ENCODE data around the gene THSD4.

THSD4 gene

GRCh38 chr15:71748293-71748718 lies 633.0 kb downstream of the THSD4 start:
- peak in 1 of 2 experiments; percentile 14 for DNase-seq

GRCh38 chr15:71749500-71749899 lies 634.2 kb downstream of the THSD4 start:
- no peak for DNase-seq

- DNase-seq = no peak
Observed at GRCh38 chr15:71752128-71752527, 636.9 kb downstream of the THSD4 start.

GRCh38 chr15:71752604-71753289 lies 637.5 kb downstream of the THSD4 start:
- DNase-seq = no peak

GRCh38 chr15:71753346-71753745 lies 638.1 kb downstream of the THSD4 start:
- no peak for DNase-seq

DNA sequence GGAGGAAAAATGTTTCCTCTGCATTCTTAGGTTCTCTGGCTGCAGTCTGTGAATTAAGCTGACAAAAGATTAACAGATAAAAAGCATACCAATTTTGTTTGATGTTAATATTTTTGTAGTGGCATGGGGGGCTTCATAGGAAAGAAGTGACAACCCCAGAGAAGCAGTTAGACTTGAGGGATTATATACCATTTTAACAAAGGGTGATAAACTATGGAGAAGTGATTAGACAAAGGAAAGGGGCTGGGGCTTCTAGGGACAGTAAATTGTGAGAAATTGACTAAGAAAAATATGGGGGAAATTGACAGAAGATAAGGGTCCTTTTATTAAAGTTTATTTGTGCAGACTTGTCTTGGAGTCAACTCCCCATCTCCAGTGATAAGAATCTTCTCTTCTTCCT lies 639.4 kb downstream of the THSD4 start:
- no peak for DNase-seq

DNA sequence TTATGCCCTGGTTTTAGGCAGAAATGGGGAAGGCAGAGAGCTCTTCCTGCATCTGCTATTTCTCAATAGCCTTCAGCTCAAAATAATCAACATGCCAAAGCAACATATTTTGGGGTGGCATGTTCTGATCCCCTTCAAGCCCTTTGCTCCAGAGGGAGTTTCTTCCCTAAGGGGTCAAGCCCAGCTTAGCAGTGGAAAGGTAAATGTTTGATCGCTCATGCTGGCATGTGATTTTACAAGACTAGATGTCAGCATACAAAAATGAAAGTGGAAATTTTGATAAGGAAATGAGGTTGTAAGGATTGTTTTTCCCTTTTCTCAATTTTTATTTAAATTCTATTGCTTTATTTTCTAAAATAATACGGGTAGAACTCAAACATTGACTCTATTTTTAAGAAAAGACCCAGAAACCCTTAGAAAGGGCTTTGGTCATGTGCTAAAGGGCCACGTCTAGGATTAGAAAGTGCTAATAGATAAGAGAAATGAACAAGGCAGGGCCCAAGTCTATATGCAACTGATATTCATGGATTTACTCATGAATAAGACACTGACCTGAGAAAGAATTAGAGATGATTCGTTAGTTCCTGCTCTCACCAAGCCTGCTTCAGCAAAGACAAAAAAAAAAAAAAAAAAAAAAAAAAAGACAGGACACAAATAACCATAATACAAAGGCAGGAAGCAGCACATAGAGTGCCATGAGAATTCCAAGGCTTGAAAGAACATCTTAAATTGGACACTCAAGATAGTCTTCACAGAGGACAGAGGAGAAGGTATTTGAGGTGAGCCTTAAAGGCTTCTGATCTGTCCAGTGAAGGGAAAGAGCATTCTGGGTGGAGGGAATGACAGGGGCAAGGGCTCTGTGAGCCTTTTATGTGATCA lies 640.1 kb downstream of the THSD4 start:
- no peak for DNase-seq

DNA sequence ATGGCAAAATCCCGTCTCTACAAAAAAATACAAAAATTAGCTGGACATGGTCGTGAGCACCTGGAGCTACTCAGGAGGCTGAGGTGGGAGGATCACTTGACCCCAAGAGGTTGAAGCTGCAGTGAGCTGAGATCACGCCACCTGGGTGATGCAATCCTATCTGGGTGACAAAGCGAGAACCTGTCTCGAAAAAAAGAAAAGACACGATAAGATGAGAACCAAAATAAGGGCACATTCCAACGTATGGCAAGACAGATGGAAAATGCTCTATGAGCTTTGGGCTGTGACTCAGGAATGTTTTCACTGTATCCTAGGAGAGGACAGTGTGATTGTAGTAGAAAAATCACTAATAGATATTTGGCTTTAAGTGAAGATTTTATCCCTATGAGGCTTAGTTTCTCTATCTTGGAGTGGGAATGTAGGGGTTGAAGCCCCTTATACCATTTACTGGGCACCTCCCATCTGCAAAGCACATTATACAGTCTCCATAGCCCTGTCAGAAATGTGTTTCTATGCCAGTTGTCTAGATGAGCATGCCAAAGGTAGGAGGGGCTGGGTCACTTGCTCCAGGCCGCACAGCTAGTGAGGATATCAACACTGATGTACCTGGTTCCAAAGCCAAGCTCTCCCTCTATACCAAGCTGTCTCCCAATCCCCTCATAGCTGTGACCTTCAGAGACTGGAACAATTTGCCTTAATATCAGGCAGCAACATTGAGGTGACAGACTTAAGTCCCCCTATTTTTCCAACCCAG lies 641.5 kb downstream of the THSD4 start:
- no peak for DNase-seq

- no peak for DNase-seq
Observed at GRCh38 chr15:71757741-71758530, 642.7 kb downstream of the THSD4 start.

DNA sequence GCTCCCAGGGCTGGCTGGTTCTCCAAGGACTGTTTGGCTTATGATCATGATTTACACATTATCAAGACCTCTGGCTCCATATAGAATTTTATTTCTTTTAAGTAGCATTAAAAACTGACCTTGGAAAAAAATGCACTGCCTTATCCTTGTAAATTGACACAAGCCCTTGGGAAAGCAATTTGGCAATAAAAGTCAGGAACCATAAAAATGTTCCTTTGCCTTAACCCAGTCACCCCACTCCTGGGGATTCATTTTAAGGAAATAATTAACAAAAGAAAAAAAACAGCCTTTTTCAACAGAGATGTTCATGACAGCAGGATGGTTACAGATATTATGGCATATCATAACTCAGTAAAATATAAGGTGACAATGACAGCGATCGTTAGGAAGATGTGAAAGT lies 643.4 kb downstream of the THSD4 start:
- DNase-seq = no peak

DNA sequence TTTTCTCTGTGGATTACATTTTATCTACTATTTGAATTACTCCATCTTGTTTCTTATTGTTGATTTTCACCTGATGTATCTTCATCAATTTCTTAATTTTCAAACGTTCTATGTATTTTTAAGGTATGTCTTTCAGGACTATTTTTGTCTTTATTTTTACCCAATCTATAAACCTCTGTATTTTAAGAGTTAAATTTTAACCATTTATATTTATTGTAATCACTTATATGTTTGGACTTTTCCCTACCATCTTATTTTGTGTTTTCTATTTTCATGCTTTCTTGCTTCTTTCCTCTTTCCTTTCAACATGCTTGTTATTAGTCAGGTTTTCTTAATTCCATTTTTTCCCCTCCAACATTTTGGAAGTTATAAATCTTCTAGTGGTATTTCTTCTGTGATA lies 645.6 kb downstream of the THSD4 start:
- no peak for DNase-seq

DNA sequence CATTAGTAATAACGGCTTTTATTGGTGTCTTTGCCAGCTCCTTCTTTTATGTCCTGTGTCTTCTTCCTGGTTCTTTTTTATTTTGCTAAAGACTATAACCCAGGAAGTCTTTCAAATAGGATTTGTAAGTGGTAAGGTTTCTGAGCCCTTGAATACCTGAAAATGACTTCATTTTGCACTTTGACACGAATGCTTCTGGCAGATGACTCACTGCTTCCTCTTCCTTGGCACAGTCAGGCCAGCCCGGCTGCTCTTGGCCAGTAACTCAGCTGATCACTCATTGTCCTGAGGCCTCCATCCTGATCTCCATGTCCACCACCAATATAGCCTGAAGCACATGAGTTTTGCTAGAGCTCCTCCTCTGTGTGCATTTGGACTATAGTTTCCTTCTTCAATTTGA lies 646.4 kb downstream of the THSD4 start:
- DNase-seq = no peak

DNA sequence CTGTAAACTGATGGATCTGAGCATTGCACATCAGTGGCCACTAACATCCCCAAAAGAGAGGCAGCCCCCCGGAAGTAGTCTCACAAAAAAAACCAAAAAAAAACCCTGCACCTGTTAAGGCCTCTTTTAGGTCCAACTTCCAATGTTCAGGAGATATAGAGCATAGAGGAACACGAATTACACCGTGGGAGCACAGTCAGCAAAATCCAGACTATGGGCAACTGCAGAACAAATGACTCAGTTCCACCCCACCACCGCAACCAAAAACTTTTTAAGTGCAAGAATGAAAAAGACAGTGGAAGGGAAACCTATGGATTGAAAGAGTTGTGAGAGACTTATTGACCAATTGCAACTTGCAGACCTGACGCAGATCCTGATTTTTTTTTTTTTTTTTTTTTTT lies 652.9 kb downstream of the THSD4 start:
- no peak for DNase-seq

DNA sequence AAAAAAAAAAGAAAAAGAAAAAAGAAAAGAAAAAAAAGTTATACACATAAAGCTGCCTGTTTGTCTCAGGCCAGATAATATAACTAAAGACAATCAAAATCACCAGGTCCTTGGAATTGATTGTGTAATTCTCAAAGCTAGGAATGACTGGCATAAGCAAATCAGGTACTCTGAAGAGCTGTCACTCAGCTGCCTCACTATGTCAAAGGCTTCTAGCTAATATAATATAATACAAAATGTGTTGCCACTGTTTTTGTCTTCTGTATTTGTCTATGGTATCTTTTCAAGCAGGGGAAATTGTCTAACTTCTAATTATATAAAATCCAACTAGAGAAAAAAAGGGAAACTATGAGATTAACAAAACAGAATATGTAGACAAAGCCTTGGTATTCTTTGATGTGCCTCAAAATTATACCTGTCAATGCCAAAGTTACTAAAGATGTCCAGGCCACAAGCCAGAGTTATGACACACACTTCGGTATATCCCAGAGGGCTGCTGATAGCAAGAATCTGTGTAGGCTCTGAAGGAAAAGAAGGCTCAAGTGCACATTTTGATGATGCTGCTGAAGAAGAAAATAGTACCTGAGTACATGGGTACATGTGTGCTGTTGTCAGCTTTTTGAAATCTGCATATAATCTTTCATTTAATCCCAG lies 658.1 kb downstream of the THSD4 start:
- no peak for DNase-seq

DNA sequence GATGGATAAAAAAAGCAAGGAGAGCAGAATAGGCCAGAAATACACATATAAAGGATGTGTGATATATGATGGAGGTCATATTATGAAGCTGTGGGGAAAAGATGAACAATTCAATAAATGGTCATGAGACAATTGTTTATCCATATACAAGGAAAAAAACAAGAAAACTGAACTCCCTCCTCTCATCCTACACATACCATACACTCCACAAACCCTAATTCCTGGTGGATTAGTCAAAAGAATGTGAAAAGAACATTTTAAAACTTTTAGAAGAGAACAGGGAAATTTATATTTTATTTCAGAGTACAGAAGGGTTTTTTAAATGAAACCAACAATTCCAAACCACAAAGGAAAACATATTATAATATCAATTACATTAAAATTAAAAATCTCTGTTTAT lies 660.6 kb downstream of the THSD4 start:
- DNase-seq = no peak

GRCh38 chr15:71776304-71776703 lies 661.0 kb downstream of the THSD4 start:
- DNase-seq = no peak

DNA sequence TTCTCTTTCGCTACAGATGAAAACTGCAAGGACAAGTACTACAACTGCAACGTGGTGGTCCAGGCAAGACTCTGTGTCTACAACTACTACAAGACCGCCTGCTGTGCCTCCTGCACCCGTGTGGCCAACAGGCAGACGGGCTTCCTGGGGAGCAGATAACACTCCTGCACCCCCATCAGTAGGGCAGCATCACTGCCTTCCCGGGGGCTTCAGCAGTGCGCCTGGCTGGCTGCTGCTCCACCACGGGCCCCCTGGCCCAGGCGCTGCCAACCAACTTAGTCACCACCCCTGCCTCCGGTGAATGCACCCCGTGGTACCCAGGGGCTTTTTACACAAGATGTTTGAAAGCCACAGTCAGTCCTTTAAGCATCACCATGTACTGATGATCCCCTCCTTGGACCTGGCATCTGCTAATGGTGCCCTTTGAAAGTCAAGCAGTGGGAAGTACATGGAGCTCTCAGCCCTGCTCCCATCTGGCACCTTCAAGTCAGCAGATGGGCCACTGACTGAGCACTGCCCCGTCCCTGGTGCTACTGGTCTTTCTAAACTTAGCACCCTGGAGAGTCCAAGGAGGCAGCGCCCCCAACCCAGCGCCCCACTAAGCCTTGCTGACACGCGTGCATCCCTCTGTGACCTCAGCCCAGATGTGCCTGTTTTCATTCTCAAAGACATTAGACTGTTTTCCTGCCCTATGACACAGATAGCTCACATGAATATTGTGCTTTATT lies 662.1 kb downstream of the THSD4 start:
- DNase-seq = no peak

DNA sequence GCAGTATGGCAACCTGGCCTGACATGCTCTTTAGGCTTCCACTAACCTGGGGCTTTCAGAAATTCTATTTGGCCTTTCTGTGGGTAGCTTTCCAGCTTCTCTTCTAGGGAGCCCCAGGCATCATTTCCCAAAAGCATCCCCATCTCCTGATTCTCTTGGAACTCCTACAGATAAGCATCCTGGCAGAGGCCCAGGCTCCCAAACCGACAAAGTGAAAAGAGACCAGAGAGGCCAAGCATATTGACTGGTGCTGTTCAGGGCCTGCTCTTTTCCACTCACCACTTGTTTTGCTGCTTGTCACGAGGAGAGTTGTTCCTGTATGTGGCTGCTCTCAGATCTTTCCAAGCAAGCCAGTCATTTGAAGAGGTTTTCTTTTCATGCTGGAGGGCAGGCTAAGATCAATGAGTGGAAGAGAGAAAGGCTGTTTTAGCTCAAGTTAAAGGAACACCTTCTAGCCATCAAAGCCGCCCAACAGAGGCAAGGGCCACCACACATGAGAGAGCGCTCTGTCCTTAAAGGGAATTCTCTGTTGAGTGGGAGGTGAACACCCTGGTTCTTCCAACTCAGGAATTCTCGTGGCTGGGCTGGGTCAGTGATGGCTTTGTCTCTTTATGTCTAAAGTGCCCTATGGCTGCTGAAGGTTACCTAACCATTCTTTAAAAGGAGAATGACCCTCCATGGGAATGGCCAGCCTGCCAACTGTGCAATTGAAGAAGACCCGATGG lies 664.0 kb downstream of the THSD4 start:
- no peak for DNase-seq

GRCh38 chr15:71780115-71780976 lies 665.1 kb downstream of the THSD4 start:
- DNase-seq = no peak
